ENCODE data around the gene CDK16. TPM values are rescaled to one million over a fixed set of nuclear protein-coding genes. Genes with fewer than 3 reads are reported as not detected.

Gene CDK16
- total RNA-seq, 1 donor from 2014 or later = 57.5 TPM

- intact Hi-C loops (cut with micrococcal nuclease) = no loop called here
Observed at GRCh38 chrX:47185241-47185640, 33.2 kb upstream of the CDK16 start.

GRCh38 chrX:47186096-47186740, 32.3 kb upstream of the CDK16 start:
- intact Hi-C loops (cut with micrococcal nuclease) = no loop called here

GRCh38 chrX:47187106-47187677, 31.3 kb upstream of the CDK16 start:
- intact Hi-C loops (cut with micrococcal nuclease) = no loop called here

GRCh38 chrX:47189906-47190305, 28.6 kb upstream of the CDK16 start:
- intact Hi-C loops (cut with micrococcal nuclease) = loop anchor here (1.0 to 5.0 kb wide), 3 partner anchors 45 to 462 kb away; partner anchors contain the start of genes ELK1 and RBM10

- intact Hi-C loops (cut with micrococcal nuclease) = loop anchor here (1.0 to 5.0 kb wide), 3 partner anchors 45 to 462 kb away; partner anchors contain the start of genes ELK1 and RBM10
Observed at GRCh38 chrX:47190445-47191269, 27.8 kb upstream of the CDK16 start.

- intact Hi-C loops (cut with micrococcal nuclease) = loop anchor here (5.0 kb wide), 2 partner anchors 176 to 461 kb away; partner anchors contain the start of gene ELK1
Observed at GRCh38 chrX:47191331-47191730, 27.1 kb upstream of the CDK16 start.

GRCh38 chrX:47191806-47192401, 26.6 kb upstream of the CDK16 start:
- intact Hi-C loops (cut with micrococcal nuclease) = loop anchor here (2.0 to 5.0 kb wide), 4 partner anchors 121 to 460 kb away; partner anchors contain the start of genes ELK1 and ZNF41

- intact Hi-C loops (cut with micrococcal nuclease) = loop anchor here (1.0 to 5.0 kb wide), 9 partner anchors 25 to 459 kb away; partner anchors contain the start of genes ARAF, CDK16, ELK1 and USP11
Observed at GRCh38 chrX:47193475-47194193, 24.8 kb upstream of the CDK16 start, which contains the start of gene UBA1. Gene UBA1 (plus strand): TSS chrX:47193829. CDS start chrX:47198803, 4,974 bp downstream.

- intact Hi-C loops (cut with micrococcal nuclease) = loop anchor here (5.0 kb wide), 2 partner anchors 173 to 458 kb away; partner anchors contain the start of gene ELK1
Observed at GRCh38 chrX:47194194-47194787, 24.2 kb upstream of the CDK16 start.

- intact Hi-C loops (cut with micrococcal nuclease) = no loop called here
Observed at GRCh38 chrX:47196098-47196497, 22.4 kb upstream of the CDK16 start.

- intact Hi-C loops (cut with micrococcal nuclease) = no loop called here
Observed at GRCh38 chrX:47197526-47197925, 21.0 kb upstream of the CDK16 start.

- intact Hi-C loops (cut with micrococcal nuclease) = no loop called here
Observed at GRCh38 chrX:47198026-47198686, 20.3 kb upstream of the CDK16 start.

GRCh38 chrX:47198687-47199080, 19.8 kb upstream of the CDK16 start:
- intact Hi-C loops (cut with micrococcal nuclease) = no loop called here

- intact Hi-C loops (cut with micrococcal nuclease) = no loop called here
Observed at GRCh38 chrX:47199286-47199685, 19.2 kb upstream of the CDK16 start.

- intact Hi-C loops (cut with micrococcal nuclease) = no loop called here
Observed at GRCh38 chrX:47200385-47201150, 17.9 kb upstream of the CDK16 start.

- intact Hi-C loops (cut with micrococcal nuclease) = no loop called here
Observed at GRCh38 chrX:47201345-47201944, 17.0 kb upstream of the CDK16 start.

GRCh38 chrX:47202316-47202715, 16.2 kb upstream of the CDK16 start:
- intact Hi-C loops (cut with micrococcal nuclease) = no loop called here

- intact Hi-C loops (cut with micrococcal nuclease) = no loop called here
Observed at GRCh38 chrX:47202877-47203276, 15.6 kb upstream of the CDK16 start.
